K562 (cell line): ENCODE measurements around the gene CD248. TPM values are rescaled to one million over a fixed set of nuclear protein-coding genes. Genes with fewer than 3 reads are reported as not detected.

ENCODE experiments used
- CEBPG ChIP-seq, 3 experiments: fragments of 200-800 bp in 1 of 3; sonication (Bioruptor generic) in 1 of 3; sonication (generic) in 1 of 3; formaldehyde crosslinking in 1 of 3; IDR thresholded peaks in 2 of 3; conservative IDR thresholded peaks in 1 of 3; 2 replicates each; pipeline versions ENCODE4 v1.6.1 to v1.8.0; 2016 to 2022; ENCODE audit warnings: missing compliant biosample characterization in 2 of 3, missing genetic modification characterization in 2 of 3, mild to moderate bottlenecking in 1 of 3, missing genetic modification reagents in 1 of 3
- CEBPZ ChIP-seq: fragments of 150-350 bp; IDR thresholded peaks from 2 replicates; pipeline ENCODE4 v1.6.1; 2014; ENCODE audit warnings: low read depth, mild to moderate bottlenecking, low read length, borderline replicate concordance
- E2F6 ChIP-seq, 2 experiments: IDR thresholded peaks; 2 replicates each; pipeline ENCODE4 v1.6.1; 2011; ENCODE audit warnings: borderline replicate concordance in 1 of 2, control low read depth in 1 of 2, low read depth in 1 of 2, low read length in 1 of 2, mild to moderate bottlenecking in 1 of 2, mixed read lengths in 1 of 2, moderate library complexity in 1 of 2; ENCODE audit not compliant: insufficient read depth in 1 of 2, insufficient read length in 1 of 2, poor library complexity in 1 of 2, severe bottlenecking in 1 of 2; ENCODE audit errors: extremely low read depth in 1 of 2
- NFYB ChIP-seq: IDR thresholded peaks from 2 replicates; pipeline ENCODE4 v1.6.1; 2011; ENCODE audit warnings: mild to moderate bottlenecking, moderate library complexity; ENCODE audit not compliant: insufficient read length; ENCODE audit errors: extremely low read depth
- NUFIP1 ChIP-seq: fragments of 450-650 bp; IDR thresholded peaks from 2 replicates; pipeline ENCODE4 v1.6.1; 2018; ENCODE audit not compliant: partially characterized antibody
- RBM34 ChIP-seq: fragments of 200-400 bp; formaldehyde crosslinking; IDR thresholded peaks from 2 replicates; pipeline ENCODE4 v1.6.1; 2018; ENCODE audit warnings: low read length, borderline replicate concordance; ENCODE audit not compliant: insufficient read depth
- polyA plus RNA-seq, 8 experiments: library from polyadenylated mRNA; depleted of rRNA in 4 of 8; stranded (reverse) in 5 of 8; unstranded in 3 of 8; fragments of >200 nt; fragmentation: Nextera tagmentation in 2 of 8; fragmentation: Illumina TruSeq in 1 of 8; extraction: Ambion mirVana in 2 of 8; extraction: Trizol in 1 of 8; gene quantifications; 2 replicates each; pipeline versions ENCODE4 v1.2.1 to v1.2.3, GENCODE V29; 2011 to 2014; ENCODE audit warnings: inconsistent platforms in 1 of 8, missing spikeins in 1 of 8
- total RNA-seq, 7 experiments: library from RNA; depleted of rRNA in 6 of 7; stranded (reverse); fragments of >200 nt in 6 of 7; fragmentation: Illumina TruSeq in 2 of 7; extraction: Trizol in 2 of 7; gene quantifications; 2 replicates each; pipeline versions ENCODE4 v1.2.1 to v1.2.3, GENCODE V29; 2011 to 2021; ENCODE audit warnings: low replicate concordance in 1 of 7

The CD248 gene
- total and polyA plus RNA-seq, 9 of the 15 experiments (the other 6 are each of a cell fraction or from before 2014, with no cell fraction given): 0.09 TPM; not detected in 8

GRCh38 chr11:66317723-66318599 is 1.1 kb upstream of the CD248 start (continued):
- TF ChIP-seq E2F6 (IDR thresholded peaks at IDR 0.05; ENCODE audit: borderline replicate concordance in 1 of 2, extremely low read depth in 1 of 2, insufficient read depth in 1 of 2, insufficient read length in 1 of 2, low read depth in 1 of 2, low read length in 1 of 2, poor library complexity in 1 of 2, severe bottlenecking in 1 of 2) (peak in 1 of 2 experiments; percentile 33), RBM34 (no peak), NFYB (no peak), CEBPG (CRISPR knock-in tag; IDR thresholded peaks at IDR 0.05) (peak; percentile 64), CEBPG (tag; conservative IDR thresholded peaks at IDR 0.05 in 1 of 2, IDR thresholded peaks at IDR 0.05 in 1 of 2) (peak; percentile 80 to 93), CEBPZ (no peak), NUFIP1 (no peak)
